ENCODE measurements around the gene NR2F2.

The NR2F2 gene

GRCh38 chr15:96333131-96334016 lies 2.9 kb downstream of the NR2F2 start:
- peak; percentile 28 for DNase-seq

- no peak for DNase-seq
Observed at GRCh38 chr15:96334017-96334704, 3.7 kb downstream of the NR2F2 start.

- no peak for DNase-seq
Observed at GRCh38 chr15:96334705-96335410, 4.4 kb downstream of the NR2F2 start.

GRCh38 chr15:96335411-96336024 lies 5.0 kb downstream of the NR2F2 start:
- no peak for DNase-seq

GRCh38 chr15:96336108-96336595 lies 5.7 kb downstream of the NR2F2 start:
- no peak for DNase-seq

GRCh38 chr15:96336596-96337364 lies 6.3 kb downstream of the NR2F2 start:
- DNase-seq: no peak

GRCh38 chr15:96337365-96338023 lies 7.0 kb downstream of the NR2F2 start:
- DNase-seq: no peak

GRCh38 chr15:96338074-96338765 lies 7.7 kb downstream of the NR2F2 start:
- DNase-seq: no peak

- no peak for DNase-seq
Observed at GRCh38 chr15:96338766-96339618, 8.5 kb downstream of the NR2F2 start.

GRCh38 chr15:96339619-96340347 lies 9.3 kb downstream of the NR2F2 start:
- DNase-seq: no peak

- DNase-seq: no peak
Observed at GRCh38 chr15:96340348-96340597, 9.8 kb downstream of the NR2F2 start.

GRCh38 chr15:96340598-96341512 lies 10.4 kb downstream of the NR2F2 start:
- DNase-seq: peak; percentile 41

- DNase-seq: no peak
Observed at GRCh38 chr15:96341513-96342405, 11.3 kb downstream of the NR2F2 start.

GRCh38 chr15:96342406-96343112 lies 12.1 kb downstream of the NR2F2 start:
- DNase-seq: no peak

- DNase-seq: no peak
Observed at GRCh38 chr15:96343113-96344059, 12.9 kb downstream of the NR2F2 start.
